22Rv1 (cell line): ENCODE data around the gene RIC3.

Experiments used
- H3K27ac ChIP-seq: fragments of 450-650 bp; 2 replicates; pipeline ENCODE4 v1.5.1; 2017
- ZFX ChIP-seq: fragments of 450-650 bp; IDR thresholded peaks from 2 replicates; pipeline ENCODE4 v1.6.1; 2017; ENCODE audit warnings: antibody characterized with exemption, borderline replicate concordance
- TF ChIP-seq, protein P1 (sequence below): fragments of 450-650 bp; IDR thresholded peaks from 2 replicates; pipeline ENCODE4 v1.5.1; 2017; ENCODE audit warnings: mild to moderate bottlenecking

Gene RIC3

DNA sequence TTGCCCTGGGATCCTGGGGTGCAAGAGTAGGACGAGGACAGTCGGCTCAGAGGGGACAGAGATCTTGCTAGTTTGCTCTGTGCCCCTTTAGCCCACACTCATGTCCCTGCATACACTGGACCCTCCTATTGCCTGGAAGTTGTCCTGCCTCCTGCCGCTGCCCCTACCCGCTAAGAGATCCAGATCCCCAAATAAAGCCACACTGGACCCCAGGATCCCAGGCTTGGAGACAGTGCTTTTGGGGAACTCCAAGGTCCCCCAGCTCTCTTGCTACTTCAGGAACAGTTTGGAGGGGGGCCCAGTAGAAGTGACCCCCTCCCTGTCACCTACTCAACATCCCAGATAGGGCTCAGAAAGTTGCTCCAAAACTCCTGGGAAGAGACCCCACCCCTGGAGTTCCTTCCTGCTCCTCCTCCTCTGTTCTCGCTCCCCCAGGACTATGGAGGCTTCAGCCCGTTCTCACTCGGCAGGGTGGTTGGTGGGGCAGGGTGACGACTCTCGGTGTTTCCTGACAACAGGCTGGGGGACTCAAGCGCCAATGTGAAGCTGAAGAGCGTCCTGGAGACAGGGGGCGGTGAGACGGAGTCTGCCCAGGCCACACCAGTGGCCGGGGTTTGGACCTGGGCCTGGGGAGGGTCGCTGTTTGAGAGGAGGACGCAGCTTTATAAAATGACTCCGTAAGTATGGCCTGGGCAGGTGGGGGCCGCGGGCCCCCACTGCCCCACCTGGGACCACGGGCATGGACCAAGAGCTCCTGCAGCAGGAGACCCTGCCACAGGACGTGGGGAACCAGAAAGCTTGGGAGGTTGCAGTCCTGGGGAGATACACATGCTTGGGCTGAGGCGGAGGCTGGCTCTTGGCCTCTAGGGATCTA, 107.0 kb downstream of the RIC3 start:
- H3K27ac ChIP-seq, result no peak overlapping the region
- TF ChIP-seq, protein P1, sequence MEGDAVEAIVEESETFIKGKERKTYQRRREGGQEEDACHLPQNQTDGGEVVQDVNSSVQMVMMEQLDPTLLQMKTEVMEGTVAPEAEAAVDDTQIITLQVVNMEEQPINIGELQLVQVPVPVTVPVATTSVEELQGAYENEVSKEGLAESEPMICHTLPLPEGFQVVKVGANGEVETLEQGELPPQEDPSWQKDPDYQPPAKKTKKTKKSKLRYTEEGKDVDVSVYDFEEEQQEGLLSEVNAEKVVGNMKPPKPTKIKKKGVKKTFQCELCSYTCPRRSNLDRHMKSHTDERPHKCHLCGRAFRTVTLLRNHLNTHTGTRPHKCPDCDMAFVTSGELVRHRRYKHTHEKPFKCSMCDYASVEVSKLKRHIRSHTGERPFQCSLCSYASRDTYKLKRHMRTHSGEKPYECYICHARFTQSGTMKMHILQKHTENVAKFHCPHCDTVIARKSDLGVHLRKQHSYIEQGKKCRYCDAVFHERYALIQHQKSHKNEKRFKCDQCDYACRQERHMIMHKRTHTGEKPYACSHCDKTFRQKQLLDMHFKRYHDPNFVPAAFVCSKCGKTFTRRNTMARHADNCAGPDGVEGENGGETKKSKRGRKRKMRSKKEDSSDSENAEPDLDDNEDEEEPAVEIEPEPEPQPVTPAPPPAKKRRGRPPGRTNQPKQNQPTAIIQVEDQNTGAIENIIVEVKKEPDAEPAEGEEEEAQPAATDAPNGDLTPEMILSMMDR, result no peak
- TF ChIP-seq ZFX, result no peak

DNA sequence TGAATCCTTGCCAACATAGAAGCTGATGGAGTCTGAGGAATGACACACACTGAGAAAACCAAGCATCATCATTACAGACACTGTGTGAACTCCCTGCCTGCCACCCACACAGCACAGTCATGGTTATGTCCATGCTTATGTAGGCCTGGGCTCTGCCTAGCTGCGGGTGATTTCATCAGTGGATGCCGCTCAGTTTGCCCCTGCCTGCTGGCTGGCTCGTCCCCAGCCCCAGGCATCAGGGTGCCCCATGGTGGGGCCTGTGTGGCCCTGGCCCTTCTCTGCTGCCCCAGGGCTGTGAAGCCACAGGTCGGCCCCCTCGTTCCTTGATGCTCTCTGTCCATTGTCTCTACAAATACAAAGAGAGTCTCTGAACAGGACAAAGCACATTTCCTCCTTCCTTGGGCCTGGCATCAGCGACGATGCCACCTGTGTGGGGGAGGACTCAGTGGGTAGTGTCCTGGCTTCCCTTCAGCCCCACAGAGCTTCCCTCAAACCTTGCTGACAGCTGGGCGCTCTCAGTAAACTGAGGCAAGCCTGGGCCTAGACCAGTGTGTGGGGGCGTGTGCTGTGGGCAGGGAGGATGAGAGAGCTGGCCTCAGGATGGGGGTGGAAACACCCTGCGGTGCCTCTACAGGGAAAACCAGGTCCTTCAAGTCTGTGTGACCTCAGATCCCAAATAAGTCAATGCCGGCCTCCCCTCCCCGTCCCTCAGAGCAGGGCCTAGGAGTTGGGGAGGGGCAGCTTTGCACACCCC, 107.8 kb downstream of the RIC3 start:
- TF ChIP-seq, protein P1, result no peak
- TF ChIP-seq ZFX, result no peak
- H3K27ac ChIP-seq, result no peak overlapping the region

- no peak overlapping the region for H3K27ac ChIP-seq
- TF ChIP-seq, protein P1, result no peak
- TF ChIP-seq ZFX, result no peak
Measured at GRCh38 chr11:8060146-8060719, 108.6 kb downstream of the RIC3 start.

- TF ChIP-seq, protein P1, result no peak
- no peak for TF ChIP-seq ZFX
Measured at GRCh38 chr11:8059571-8060011, 109.2 kb downstream of the RIC3 start.

DNA sequence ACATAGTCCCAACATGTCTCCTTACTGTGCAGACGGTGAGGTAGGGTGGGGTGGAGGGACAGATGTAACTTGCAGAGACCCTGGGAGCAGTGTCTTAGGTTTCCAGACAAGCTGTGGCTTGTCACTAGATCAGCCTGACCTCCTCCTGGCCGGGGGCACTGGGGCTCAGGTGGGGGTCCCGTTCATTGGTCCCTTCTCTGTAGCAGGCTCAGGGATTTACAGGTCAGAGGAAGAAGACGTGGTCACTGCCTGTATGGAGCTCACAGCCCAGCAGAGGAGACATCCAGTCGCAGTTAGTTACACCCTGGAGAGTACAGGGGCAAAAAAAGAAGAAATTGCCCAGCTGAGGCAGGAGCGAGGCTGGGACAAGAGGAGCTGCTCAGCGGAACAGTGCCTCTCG, 109.8 kb downstream of the RIC3 start:
- no peak for TF ChIP-seq ZFX
- TF ChIP-seq, protein P1, result no peak
- no peak overlapping the region for H3K27ac ChIP-seq

More at GRCh38 chr11:8059571-8060011, 109.2 kb downstream of the RIC3 start:
- H3K27ac ChIP-seq, result no peak overlapping the region

GRCh38 chr11:8058216-8058615, 110.6 kb downstream of the RIC3 start:
- TF ChIP-seq ZFX, result no peak
- TF ChIP-seq, protein P1, result no peak

More at GRCh38 chr11:8058216-8058615, 110.6 kb downstream of the RIC3 start:
- H3K27ac ChIP-seq, result no peak overlapping the region
